ENCODE measurements around the gene ARRDC3.

DNA sequence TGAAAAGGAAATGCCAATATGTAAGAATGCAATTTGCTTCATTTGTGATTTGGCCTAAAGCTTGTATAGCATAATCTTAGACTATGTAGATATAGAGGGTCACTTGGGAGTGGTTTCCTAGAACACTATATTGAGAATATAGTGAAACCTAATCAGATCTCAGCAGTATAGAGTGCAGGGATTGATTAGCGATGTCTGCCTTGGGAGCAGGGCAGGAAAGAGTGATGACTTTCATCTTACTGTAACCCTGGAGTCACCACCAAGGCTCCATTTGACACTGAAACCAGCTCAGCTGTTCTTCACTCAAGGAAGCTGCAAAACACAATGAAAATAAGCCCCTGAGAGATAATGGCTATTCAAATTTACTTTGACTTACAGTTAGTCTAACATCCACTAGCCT lies 26.2 kb upstream of the ARRDC3 start:
- no peak for TF ChIP-seq POLR2A (IDR thresholded peaks at IDR 0.05; ENCODE audit: low read depth, low read length)
- TF ChIP-seq, protein P1, sequence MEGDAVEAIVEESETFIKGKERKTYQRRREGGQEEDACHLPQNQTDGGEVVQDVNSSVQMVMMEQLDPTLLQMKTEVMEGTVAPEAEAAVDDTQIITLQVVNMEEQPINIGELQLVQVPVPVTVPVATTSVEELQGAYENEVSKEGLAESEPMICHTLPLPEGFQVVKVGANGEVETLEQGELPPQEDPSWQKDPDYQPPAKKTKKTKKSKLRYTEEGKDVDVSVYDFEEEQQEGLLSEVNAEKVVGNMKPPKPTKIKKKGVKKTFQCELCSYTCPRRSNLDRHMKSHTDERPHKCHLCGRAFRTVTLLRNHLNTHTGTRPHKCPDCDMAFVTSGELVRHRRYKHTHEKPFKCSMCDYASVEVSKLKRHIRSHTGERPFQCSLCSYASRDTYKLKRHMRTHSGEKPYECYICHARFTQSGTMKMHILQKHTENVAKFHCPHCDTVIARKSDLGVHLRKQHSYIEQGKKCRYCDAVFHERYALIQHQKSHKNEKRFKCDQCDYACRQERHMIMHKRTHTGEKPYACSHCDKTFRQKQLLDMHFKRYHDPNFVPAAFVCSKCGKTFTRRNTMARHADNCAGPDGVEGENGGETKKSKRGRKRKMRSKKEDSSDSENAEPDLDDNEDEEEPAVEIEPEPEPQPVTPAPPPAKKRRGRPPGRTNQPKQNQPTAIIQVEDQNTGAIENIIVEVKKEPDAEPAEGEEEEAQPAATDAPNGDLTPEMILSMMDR (IDR thresholded peaks at IDR 0.05; ENCODE audit: extremely low read depth in 1 of 2, insufficient read depth in 1 of 2, low read depth in 1 of 2, low read length in 2 of 2), result no peak
- TF ChIP-seq, protein P2, sequence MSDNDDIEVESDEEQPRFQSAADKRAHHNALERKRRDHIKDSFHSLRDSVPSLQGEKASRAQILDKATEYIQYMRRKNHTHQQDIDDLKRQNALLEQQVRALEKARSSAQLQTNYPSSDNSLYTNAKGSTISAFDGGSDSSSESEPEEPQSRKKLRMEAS (IDR thresholded peaks at IDR 0.05; ENCODE audit: insufficient read depth, insufficient read length), result no peak
- TF ChIP-seq EZH2 (IDR thresholded peaks at IDR 0.05; ENCODE audit: borderline replicate concordance, low read depth, low read length, severe bottlenecking), result no peak
- TF ChIP-seq MYC (IDR thresholded peaks at IDR 0.05; ENCODE audit: low read depth, low read length), result no peak
- TF ChIP-seq POLR2AphosphoS5 (IDR thresholded peaks at IDR 0.05; ENCODE audit: insufficient read depth, low read depth, low read length), result no peak
